ENCODE results near the gene PAIP1. TPM values are rescaled to one million over a fixed set of nuclear protein-coding genes. Genes with fewer than 3 reads are reported as not detected.

Gene PAIP1
- total RNA-seq, 1 donor from 2014 or later = 101 TPM

DNA sequence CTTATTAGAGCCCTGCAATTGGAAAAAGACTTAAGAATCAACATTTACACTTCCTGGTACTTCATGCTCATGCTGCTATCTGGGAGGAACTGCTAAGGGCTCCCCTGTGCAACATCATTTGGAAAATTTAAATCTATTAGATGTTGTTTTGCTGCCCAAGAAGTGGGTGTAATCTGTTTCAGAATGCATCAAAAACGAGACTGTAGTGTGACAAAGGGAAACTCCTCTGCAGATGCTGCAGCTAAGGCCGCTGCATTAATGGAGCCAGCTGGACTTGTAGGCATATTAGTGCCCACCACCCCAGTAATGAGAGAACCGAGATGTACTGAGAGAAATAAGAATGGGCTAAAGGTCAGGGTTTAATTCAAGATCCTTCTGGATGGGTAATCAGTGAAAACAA is 11.1 kb upstream of the PAIP1 start:
- TF ChIP-seq EZH2 (IDR thresholded peaks at IDR 0.05; ENCODE audit: insufficient read depth, low read length) = no peak
- TF ChIP-seq, protein P1, sequence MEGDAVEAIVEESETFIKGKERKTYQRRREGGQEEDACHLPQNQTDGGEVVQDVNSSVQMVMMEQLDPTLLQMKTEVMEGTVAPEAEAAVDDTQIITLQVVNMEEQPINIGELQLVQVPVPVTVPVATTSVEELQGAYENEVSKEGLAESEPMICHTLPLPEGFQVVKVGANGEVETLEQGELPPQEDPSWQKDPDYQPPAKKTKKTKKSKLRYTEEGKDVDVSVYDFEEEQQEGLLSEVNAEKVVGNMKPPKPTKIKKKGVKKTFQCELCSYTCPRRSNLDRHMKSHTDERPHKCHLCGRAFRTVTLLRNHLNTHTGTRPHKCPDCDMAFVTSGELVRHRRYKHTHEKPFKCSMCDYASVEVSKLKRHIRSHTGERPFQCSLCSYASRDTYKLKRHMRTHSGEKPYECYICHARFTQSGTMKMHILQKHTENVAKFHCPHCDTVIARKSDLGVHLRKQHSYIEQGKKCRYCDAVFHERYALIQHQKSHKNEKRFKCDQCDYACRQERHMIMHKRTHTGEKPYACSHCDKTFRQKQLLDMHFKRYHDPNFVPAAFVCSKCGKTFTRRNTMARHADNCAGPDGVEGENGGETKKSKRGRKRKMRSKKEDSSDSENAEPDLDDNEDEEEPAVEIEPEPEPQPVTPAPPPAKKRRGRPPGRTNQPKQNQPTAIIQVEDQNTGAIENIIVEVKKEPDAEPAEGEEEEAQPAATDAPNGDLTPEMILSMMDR (IDR thresholded peaks at IDR 0.05; ENCODE audit: insufficient read depth, low read depth, low read length) = no peak
- DNase-seq (ENCODE audit: low read depth) (no peak), FAIRE-seq (no peak)
- no peaks in the 10 kb centered on the region for H3K9me3 ChIP-seq (ENCODE audit: insufficient read depth, low read depth, low read length)
- no peak overlapping the region for H3K9ac ChIP-seq (ENCODE audit: low read length)
- no peaks in the 10 kb centered on the region for H4K20me1 ChIP-seq (ENCODE audit: insufficient read depth, low read length)
- H3K27ac ChIP-seq (ENCODE audit: low read depth, low read length) = no peak overlapping the region
- Mint-ChIP-seq H3K4me1 (ENCODE audit: low read depth, unreplicated experiment) (no peaks in the 10 kb centered on the region), H3K27ac (ENCODE audit: unreplicated experiment) (no peak overlapping the region), H3K4me3 (ENCODE audit: unreplicated experiment) (no peak overlapping the region), H3K9me3 (ENCODE audit: unreplicated experiment) (no peaks in the 10 kb centered on the region), H3K36me3 (ENCODE audit: low read depth, unreplicated experiment) (no peaks in the 10 kb centered on the region), H3K27me3 (ENCODE audit: low read depth, unreplicated experiment) (no peaks in the 10 kb centered on the region)
- H3K36me3 ChIP-seq (ENCODE audit: insufficient read depth, low read length) = no peaks in the 10 kb centered on the region
- H2AFZ ChIP-seq (ENCODE audit: low read depth, low read length) = no peak overlapping the region
- no peaks in the 10 kb centered on the region for H3K79me2 ChIP-seq (ENCODE audit: insufficient read depth, low read length)
- H3K4me1 ChIP-seq (ENCODE audit: insufficient read depth, low read length) = no peaks in the 10 kb centered on the region
- no peaks in the 10 kb centered on the region for H3K27me3 ChIP-seq (ENCODE audit: insufficient read depth, low read length)
- no peak overlapping the region for H3K4me2 ChIP-seq (ENCODE audit: low read length)
- H3K4me3 ChIP-seq (ENCODE audit: insufficient read depth, low read depth, low read length) = no peak overlapping the region

- Mint-ChIP-seq H3K36me3 (ENCODE audit: low read depth, unreplicated experiment) (no peaks in the 10 kb centered on the region), H3K4me3 (ENCODE audit: unreplicated experiment) (no peak overlapping the region), H3K27me3 (ENCODE audit: low read depth, unreplicated experiment) (no peaks in the 10 kb centered on the region), H3K4me1 (ENCODE audit: low read depth, unreplicated experiment) (no peaks in the 10 kb centered on the region), H3K27ac (ENCODE audit: unreplicated experiment) (no peak overlapping the region), H3K9me3 (ENCODE audit: unreplicated experiment) (no peaks in the 10 kb centered on the region)
- Histone ChIP-seq H3K36me3 (ENCODE audit: insufficient read depth, low read length) (no peaks in the 10 kb centered on the region), H3K27me3 (ENCODE audit: insufficient read depth, low read length) (no peaks in the 10 kb centered on the region), H2AFZ (ENCODE audit: low read depth, low read length) (no peak overlapping the region), H3K4me3 (ENCODE audit: insufficient read depth, low read depth, low read length) (no peak overlapping the region), H4K20me1 (ENCODE audit: insufficient read depth, low read length) (no peaks in the 10 kb centered on the region), H3K4me1 (ENCODE audit: insufficient read depth, low read length) (no peaks in the 10 kb centered on the region), H3K9me3 (ENCODE audit: insufficient read depth, low read depth, low read length) (no peaks in the 10 kb centered on the region), H3K9ac (ENCODE audit: low read length) (no peak overlapping the region), H3K27ac (ENCODE audit: low read depth, low read length) (no peak overlapping the region), H3K4me2 (ENCODE audit: low read length) (no peak overlapping the region), H3K79me2 (ENCODE audit: insufficient read depth, low read length) (no peaks in the 10 kb centered on the region)
- FAIRE-seq = no peak
- TF ChIP-seq EZH2 (IDR thresholded peaks at IDR 0.05; ENCODE audit: insufficient read depth, low read length) = no peak
- TF ChIP-seq, protein P1 (IDR thresholded peaks at IDR 0.05; ENCODE audit: insufficient read depth, low read depth, low read length) = no peak
- DNase-seq (ENCODE audit: low read depth) = no peak
Measured at GRCh38 chr5:43565043-43565442, 8.2 kb upstream of the PAIP1 start.

- no peak overlapping the region for H3K27ac Mint-ChIP-seq (ENCODE audit: unreplicated experiment)
- H3K4me3 ChIP-seq (ENCODE audit: insufficient read depth, low read depth, low read length) = no peak overlapping the region
- H3K27me3 Mint-ChIP-seq (ENCODE audit: low read depth, unreplicated experiment) = no peaks in the 10 kb centered on the region
- FAIRE-seq = no peak
- H3K4me2 ChIP-seq (ENCODE audit: low read length) = no peak overlapping the region
- H3K9ac ChIP-seq (ENCODE audit: low read length) = no peak overlapping the region
- H3K79me2 ChIP-seq (ENCODE audit: insufficient read depth, low read length) = no peaks in the 10 kb centered on the region
- no peak for DNase-seq (ENCODE audit: low read depth)
- no peak overlapping the region for H3K27ac ChIP-seq (ENCODE audit: low read depth, low read length)
- H2AFZ ChIP-seq (ENCODE audit: low read depth, low read length) = no peak overlapping the region
- no peak overlapping the region for H3K4me3 Mint-ChIP-seq (ENCODE audit: unreplicated experiment)
- H3K4me1 ChIP-seq (ENCODE audit: insufficient read depth, low read length) = no peaks in the 10 kb centered on the region
- H3K36me3 Mint-ChIP-seq (ENCODE audit: low read depth, unreplicated experiment) = no peaks in the 10 kb centered on the region
- no peaks in the 10 kb centered on the region for H3K27me3 ChIP-seq (ENCODE audit: insufficient read depth, low read length)
- no peaks in the 10 kb centered on the region for H3K4me1 Mint-ChIP-seq (ENCODE audit: low read depth, unreplicated experiment)
- no peaks in the 10 kb centered on the region for H3K9me3 Mint-ChIP-seq (ENCODE audit: unreplicated experiment)
- H3K9me3 ChIP-seq (ENCODE audit: insufficient read depth, low read depth, low read length) = no peaks in the 10 kb centered on the region
- no peaks in the 10 kb centered on the region for H3K36me3 ChIP-seq (ENCODE audit: insufficient read depth, low read length)
- no peak for TF ChIP-seq EZH2 (IDR thresholded peaks at IDR 0.05; ENCODE audit: insufficient read depth, low read length)
- TF ChIP-seq, protein P1 (IDR thresholded peaks at IDR 0.05; ENCODE audit: insufficient read depth, low read depth, low read length) = no peak
- no peaks in the 10 kb centered on the region for H4K20me1 ChIP-seq (ENCODE audit: insufficient read depth, low read length)
Measured at GRCh38 chr5:43564289-43564850, 7.5 kb upstream of the PAIP1 start.

All from astrocyte (in vitro differentiated cells and primary cell).